Panc1 (cell line): ENCODE measurements around the gene PIGU.

Experiments
- POLR2AphosphoS5 ChIP-seq: IDR thresholded peaks from 2 replicates; pipeline ENCODE4 v1.6.1; 2012; ENCODE audit warnings: mild to moderate bottlenecking, low read depth, low read length, moderate library complexity
- SIN3A ChIP-seq: IDR thresholded peaks from 2 replicates; pipeline ENCODE4 v1.6.1; 2012; ENCODE audit warnings: low read depth, mild to moderate bottlenecking, low read length, moderate library complexity, borderline replicate concordance; ENCODE audit not compliant: insufficient read depth
- TCF7L2 ChIP-seq: IDR thresholded peaks from 2 replicates; pipeline ENCODE4 v1.6.1; 2011; ENCODE audit warnings: mild to moderate bottlenecking, low read depth, low read length, inconsistent platforms
- TF ChIP-seq, protein P1 (sequence below): fragments of 450-650 bp; IDR thresholded peaks from 2 replicates; pipeline ENCODE4 v1.5.1; 2017; ENCODE audit warnings: mild to moderate bottlenecking
- TF ChIP-seq, protein P2 (sequence below), 2 experiments: IDR thresholded peaks; 2 replicates each; pipeline ENCODE4 v1.6.1; 2011 to 2012; ENCODE audit warnings: low read depth in 2 of 2, control low read depth in 1 of 2, low read length in 1 of 2, mild to moderate bottlenecking in 1 of 2, moderate library complexity in 1 of 2; ENCODE audit not compliant: insufficient read depth in 1 of 2

DNA sequence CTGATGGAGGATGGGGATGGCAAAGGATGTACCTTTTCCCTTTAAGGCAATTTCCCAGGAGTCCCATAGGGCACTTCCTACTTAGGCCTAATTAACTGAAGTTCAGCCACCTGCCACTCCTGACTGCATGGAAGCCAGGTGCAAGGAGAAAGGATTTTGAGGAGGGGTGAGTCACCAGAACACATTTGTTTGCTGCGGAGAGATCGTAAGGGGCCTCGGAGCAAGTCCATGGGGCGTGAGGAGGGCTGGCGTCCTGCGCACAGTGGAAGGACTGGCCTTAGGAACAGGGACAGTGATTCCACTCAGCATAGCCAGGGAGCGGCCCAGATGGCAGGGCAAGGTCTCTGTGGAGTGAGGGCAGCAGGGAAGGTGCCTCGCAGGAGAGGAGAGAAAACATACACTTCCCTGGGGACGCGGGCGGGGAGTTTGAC lies 130.1 kb downstream of the PIGU start:
- TF ChIP-seq, protein P1, sequence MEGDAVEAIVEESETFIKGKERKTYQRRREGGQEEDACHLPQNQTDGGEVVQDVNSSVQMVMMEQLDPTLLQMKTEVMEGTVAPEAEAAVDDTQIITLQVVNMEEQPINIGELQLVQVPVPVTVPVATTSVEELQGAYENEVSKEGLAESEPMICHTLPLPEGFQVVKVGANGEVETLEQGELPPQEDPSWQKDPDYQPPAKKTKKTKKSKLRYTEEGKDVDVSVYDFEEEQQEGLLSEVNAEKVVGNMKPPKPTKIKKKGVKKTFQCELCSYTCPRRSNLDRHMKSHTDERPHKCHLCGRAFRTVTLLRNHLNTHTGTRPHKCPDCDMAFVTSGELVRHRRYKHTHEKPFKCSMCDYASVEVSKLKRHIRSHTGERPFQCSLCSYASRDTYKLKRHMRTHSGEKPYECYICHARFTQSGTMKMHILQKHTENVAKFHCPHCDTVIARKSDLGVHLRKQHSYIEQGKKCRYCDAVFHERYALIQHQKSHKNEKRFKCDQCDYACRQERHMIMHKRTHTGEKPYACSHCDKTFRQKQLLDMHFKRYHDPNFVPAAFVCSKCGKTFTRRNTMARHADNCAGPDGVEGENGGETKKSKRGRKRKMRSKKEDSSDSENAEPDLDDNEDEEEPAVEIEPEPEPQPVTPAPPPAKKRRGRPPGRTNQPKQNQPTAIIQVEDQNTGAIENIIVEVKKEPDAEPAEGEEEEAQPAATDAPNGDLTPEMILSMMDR, result no peak
- TF ChIP-seq POLR2AphosphoS5, result no peak
- no peak for TF ChIP-seq SIN3A
- TF ChIP-seq TCF7L2, result no peak
- TF ChIP-seq, protein P2, sequence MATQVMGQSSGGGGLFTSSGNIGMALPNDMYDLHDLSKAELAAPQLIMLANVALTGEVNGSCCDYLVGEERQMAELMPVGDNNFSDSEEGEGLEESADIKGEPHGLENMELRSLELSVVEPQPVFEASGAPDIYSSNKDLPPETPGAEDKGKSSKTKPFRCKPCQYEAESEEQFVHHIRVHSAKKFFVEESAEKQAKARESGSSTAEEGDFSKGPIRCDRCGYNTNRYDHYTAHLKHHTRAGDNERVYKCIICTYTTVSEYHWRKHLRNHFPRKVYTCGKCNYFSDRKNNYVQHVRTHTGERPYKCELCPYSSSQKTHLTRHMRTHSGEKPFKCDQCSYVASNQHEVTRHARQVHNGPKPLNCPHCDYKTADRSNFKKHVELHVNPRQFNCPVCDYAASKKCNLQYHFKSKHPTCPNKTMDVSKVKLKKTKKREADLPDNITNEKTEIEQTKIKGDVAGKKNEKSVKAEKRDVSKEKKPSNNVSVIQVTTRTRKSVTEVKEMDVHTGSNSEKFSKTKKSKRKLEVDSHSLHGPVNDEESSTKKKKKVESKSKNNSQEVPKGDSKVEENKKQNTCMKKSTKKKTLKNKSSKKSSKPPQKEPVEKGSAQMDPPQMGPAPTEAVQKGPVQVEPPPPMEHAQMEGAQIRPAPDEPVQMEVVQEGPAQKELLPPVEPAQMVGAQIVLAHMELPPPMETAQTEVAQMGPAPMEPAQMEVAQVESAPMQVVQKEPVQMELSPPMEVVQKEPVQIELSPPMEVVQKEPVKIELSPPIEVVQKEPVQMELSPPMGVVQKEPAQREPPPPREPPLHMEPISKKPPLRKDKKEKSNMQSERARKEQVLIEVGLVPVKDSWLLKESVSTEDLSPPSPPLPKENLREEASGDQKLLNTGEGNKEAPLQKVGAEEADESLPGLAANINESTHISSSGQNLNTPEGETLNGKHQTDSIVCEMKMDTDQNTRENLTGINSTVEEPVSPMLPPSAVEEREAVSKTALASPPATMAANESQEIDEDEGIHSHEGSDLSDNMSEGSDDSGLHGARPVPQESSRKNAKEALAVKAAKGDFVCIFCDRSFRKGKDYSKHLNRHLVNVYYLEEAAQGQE (IDR thresholded peaks at IDR 0.05; ENCODE audit: insufficient read depth in 1 of 2, low read depth in 2 of 2, low read length in 1 of 2), result no peak
